ENCODE measurements around the gene KRTAP13-4.

- TF ChIP-seq CTCF (IDR thresholded peaks at IDR 0.05; ENCODE audit: low read depth, low read length, poor library complexity, severe bottlenecking), result no peak
- TF ChIP-seq EZH2phosphoT487 (IDR thresholded peaks at IDR 0.05; ENCODE audit: borderline replicate concordance, low read length), result no peak
Observed at GRCh38 chr21:30478004-30478403, 48.0 kb downstream of the KRTAP13-4 start.
